ENCODE results near the gene HRK.

The HRK gene

DNA sequence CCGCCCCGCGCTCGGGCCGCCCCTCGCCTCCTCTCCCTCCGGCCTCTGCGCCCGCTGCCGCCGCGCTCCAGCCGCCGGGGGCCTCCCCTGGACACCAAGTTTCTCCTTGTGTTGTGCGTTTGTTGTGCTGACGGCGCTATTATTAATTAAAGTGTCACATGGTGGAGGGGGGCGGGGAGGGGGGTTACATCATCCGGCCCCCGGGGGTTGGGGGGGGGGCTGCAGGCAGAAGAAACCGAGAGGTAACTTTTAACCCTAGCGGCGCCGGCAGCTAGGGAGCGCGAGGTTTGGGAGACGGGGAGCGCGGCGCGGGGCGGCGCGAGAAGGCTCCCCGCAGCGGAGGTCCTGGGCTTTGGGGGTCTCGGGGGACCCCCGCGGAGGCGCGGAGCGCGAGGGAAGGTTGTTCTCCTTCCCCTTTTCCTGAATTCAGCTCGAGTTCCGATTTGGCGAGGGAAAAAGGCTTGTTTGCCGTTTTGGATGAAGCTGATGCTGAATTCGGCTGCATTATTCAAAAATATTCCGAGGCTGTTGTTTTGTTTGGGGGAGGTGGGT is at the start of gene HRK:
Gene HRK (minus strand): TSS at position 117 of the 552 bp plus-strand sequence. CDS start 134 bp downstream, outside the sequence.
- Histone ChIP-seq H3K27ac (no peak within 1 kb of the TSS), H3K4me3 (ENCODE audit: low read depth, low read length) (no peak within 1 kb of the TSS), H3K36me3 (replicated peaks) (no peaks in the 10 kb centered on the region), H3K27me3 (replicated peaks) (peaks cover 60% of the 10 kb centered on the region)
- TF ChIP-seq, protein P1, sequence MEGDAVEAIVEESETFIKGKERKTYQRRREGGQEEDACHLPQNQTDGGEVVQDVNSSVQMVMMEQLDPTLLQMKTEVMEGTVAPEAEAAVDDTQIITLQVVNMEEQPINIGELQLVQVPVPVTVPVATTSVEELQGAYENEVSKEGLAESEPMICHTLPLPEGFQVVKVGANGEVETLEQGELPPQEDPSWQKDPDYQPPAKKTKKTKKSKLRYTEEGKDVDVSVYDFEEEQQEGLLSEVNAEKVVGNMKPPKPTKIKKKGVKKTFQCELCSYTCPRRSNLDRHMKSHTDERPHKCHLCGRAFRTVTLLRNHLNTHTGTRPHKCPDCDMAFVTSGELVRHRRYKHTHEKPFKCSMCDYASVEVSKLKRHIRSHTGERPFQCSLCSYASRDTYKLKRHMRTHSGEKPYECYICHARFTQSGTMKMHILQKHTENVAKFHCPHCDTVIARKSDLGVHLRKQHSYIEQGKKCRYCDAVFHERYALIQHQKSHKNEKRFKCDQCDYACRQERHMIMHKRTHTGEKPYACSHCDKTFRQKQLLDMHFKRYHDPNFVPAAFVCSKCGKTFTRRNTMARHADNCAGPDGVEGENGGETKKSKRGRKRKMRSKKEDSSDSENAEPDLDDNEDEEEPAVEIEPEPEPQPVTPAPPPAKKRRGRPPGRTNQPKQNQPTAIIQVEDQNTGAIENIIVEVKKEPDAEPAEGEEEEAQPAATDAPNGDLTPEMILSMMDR (IDR thresholded peaks at IDR 0.05; ENCODE audit: low read depth, low read length, missing control alignments): no peak
- in situ Hi-C loops (cut with HindIII; ENCODE audit: low pct_ligation_motif_present, low sequenced_read_pairs): no loop called here
- DNase-seq: no peak

DNA sequence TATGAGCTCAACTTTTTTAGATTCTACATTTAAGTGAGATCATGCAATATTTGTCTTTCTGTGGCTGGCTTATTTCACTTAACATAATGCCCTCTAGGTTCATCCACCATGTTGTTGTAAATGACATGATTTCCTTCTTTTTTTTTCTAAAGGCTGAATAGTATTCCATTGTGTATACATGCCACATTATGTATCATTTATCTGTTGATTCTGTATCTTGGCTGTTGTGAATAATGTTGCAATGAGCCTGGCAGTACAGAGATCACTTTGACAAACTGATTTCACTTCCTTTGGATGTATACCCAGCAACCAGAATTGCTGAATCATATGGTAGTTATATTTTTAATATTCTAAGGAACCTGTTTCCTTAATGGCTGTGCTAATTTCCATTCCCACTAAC is 48.6 kb upstream of the HRK start:
- H3K36me3 ChIP-seq (replicated peaks): peaks cover 4% of the 10 kb centered on the region
- no peak overlapping the region for H3K27ac ChIP-seq
- in situ Hi-C loops (cut with HindIII; ENCODE audit: low pct_ligation_motif_present, low sequenced_read_pairs): no loop called here
- no peaks in the 10 kb centered on the region for H3K27me3 ChIP-seq (replicated peaks)
- TF ChIP-seq, protein P1 (IDR thresholded peaks at IDR 0.05; ENCODE audit: low read depth, low read length, missing control alignments): no peak
- no peak overlapping the region for H3K4me3 ChIP-seq (ENCODE audit: low read depth, low read length)
- no peak for DNase-seq

DNA sequence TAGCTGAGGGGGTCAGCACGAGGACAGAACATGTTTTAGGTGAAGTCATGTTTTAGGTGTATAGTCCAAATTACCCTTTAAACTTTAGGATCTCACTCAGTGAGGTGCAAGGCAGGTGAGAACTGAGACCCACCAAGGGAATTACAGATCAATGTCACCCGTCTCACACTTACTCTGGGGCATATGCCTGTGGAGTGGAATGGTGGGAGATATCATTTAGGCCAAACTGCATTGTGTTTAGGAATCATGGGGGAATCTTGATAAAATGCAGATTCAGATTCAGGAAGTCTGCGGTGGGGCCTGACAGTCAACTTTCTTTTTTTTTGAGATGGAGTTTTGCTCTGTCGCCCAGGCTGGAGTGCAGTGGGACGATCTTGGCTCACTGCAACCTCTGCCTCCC is 47.3 kb upstream of the HRK start:
- no peak overlapping the region for H3K4me3 ChIP-seq (ENCODE audit: low read depth, low read length)
- no peak overlapping the region for H3K27ac ChIP-seq
- H3K27me3 ChIP-seq (replicated peaks): no peaks in the 10 kb centered on the region
- TF ChIP-seq, protein P1 (IDR thresholded peaks at IDR 0.05; ENCODE audit: low read depth, low read length, missing control alignments): no peak
- DNase-seq: no peak
- in situ Hi-C loops (cut with HindIII; ENCODE audit: low pct_ligation_motif_present, low sequenced_read_pairs): no loop called here
- peaks cover 4% of the 10 kb centered on the region for H3K36me3 ChIP-seq (replicated peaks)

DNA sequence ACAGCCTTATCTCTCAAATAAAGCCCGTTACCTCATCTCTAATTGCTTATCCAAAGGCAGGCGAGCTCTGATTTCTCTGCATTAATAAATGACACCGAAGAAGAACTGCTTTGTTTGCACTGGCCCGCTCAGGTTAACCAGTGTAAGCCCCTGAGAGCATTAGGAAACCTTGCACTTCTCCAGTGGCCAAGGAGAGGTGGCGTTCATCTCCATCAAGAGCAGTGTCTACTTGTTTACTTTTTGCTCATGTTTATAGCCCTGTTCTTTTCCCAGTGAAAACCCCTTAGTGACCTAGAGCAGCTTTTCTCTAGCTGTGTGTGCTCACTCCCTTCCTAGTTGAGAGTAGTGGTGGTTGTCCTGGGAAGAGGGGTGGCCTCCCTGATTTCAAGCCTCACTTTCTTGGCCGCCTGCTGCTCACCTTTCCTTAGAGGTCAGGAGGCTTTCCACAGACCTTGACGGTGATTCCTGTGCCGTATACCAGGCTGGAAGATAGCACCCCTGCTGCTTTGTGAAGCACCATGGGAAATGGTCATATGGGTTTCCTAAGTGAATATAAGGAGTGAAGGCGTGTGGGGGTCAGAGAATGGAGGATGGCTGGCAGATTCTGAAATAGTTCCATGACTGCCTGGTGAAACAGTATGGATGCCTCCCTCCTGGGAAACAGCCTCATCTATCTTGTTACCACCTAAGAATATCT is 46.2 kb upstream of the HRK start:
- Histone ChIP-seq H3K27me3 (replicated peaks) (no peaks in the 10 kb centered on the region), H3K36me3 (replicated peaks) (peaks cover 4% of the 10 kb centered on the region), H3K27ac (no peak overlapping the region), H3K4me3 (ENCODE audit: low read depth, low read length) (no peak overlapping the region)
- no peak for DNase-seq
- TF ChIP-seq, protein P1 (IDR thresholded peaks at IDR 0.05; ENCODE audit: low read depth, low read length, missing control alignments): no peak
- in situ Hi-C loops (cut with HindIII; ENCODE audit: low pct_ligation_motif_present, low sequenced_read_pairs): no loop called here

DNA sequence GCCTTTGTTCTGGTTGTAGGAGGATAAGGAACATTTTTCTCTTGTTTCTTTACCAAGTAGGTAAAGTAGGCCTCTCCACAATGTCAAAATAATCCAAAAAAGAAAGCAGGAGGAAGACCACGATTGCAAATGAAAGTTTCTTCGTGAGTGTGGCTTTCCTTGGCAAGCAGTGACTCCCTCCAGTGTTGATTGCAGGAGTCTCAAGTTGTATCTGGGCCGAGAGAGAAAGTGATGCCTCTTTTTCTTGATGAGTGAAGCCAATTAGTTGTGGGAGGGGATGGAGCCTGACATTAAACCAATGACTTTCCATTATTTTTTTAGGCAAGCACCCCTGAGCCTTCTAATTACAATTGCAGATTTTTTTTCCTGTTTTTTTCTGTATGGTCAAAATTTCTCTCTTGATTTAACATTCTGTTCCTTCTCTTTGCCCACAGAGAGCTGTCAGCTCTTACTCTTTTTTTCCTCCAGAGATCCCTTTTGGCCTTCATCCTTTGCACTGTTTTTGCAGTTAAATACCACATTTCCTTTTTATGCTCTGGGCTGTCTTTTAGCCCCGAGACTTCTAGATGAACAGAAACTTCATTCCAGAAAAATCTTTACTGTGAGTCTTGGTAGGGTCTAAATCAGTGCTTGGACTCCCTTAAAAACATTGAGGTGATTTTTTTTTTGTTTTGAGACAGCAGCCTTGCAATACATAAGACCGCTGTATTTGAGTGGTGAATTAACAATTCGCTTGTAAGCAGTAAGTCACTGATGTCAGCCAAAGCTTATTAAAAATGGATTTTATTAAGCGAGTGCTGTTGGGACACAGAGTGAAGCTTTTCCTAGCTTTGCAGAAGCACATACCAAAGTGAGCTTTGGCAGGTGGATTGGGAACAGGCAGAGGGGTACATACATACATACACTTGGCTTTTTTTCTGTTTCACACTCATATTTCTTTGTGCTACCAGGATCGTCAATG is 45.3 kb upstream of the HRK start:
- in situ Hi-C loops (cut with HindIII; ENCODE audit: low pct_ligation_motif_present, low sequenced_read_pairs): no loop called here
- H3K36me3 ChIP-seq (replicated peaks): peaks cover 4% of the 10 kb centered on the region
- no peaks in the 10 kb centered on the region for H3K27me3 ChIP-seq (replicated peaks)
- DNase-seq: no peak
- H3K4me3 ChIP-seq (ENCODE audit: low read depth, low read length): no peak overlapping the region
- no peak overlapping the region for H3K27ac ChIP-seq
- TF ChIP-seq, protein P1 (IDR thresholded peaks at IDR 0.05; ENCODE audit: low read depth, low read length, missing control alignments): no peak

All from brain microvascular endothelial cell (primary cell).